Neural cell (in vitro differentiated cells): ENCODE measurements around the gene MLKL. TPM values are rescaled to one million over a fixed set of nuclear protein-coding genes. Genes with fewer than 3 reads are reported as not detected.

Experiments
- H2AFZ ChIP-seq: fragments of 200-600, 300-800 bp; sonication (generic), shearing (Covaris generic); 2 replicates; pipeline ENCODE4 v1.6.0; 2014; ENCODE audit warnings: low read depth, mild to moderate bottlenecking, antibody characterized with exemption, low read length, moderate library complexity
- H3F3A ChIP-seq: fragments of 200-600 bp; shearing (Covaris generic); 2 replicates; pipeline ENCODE4 v1.6.1; 2016; ENCODE audit warnings: mild to moderate bottlenecking, moderate library complexity, mixed read lengths, antibody characterized with exemption, low read length; ENCODE audit not compliant: insufficient read depth, poor library complexity, severe bottlenecking
- H3K27ac ChIP-seq: fragments of 200-600, 300-800 bp; sonication (generic), shearing (Covaris generic); 2 replicates; pipeline ENCODE4 v1.5.1; 2014; ENCODE audit warnings: mild to moderate bottlenecking, low read length, moderate library complexity
- H3K27me3 ChIP-seq: fragments of 300-800, 200-600 bp; sonication (generic), shearing (Covaris generic); 2 replicates; pipeline ENCODE4 v1.6.0; 2014; ENCODE audit warnings: mild to moderate bottlenecking, low read depth, low read length, moderate library complexity; ENCODE audit not compliant: insufficient read depth
- H3K36me3 ChIP-seq: fragments of 300-800, 200-600 bp; sonication (generic), shearing (Covaris generic); 2 replicates; pipeline ENCODE4 v1.5.1; 2014; ENCODE audit warnings: mild to moderate bottlenecking, antibody characterized with exemption, low read length, moderate library complexity; ENCODE audit not compliant: insufficient read depth
- H3K4me2 ChIP-seq: fragments of 300-800, 200-600 bp; sonication (generic), shearing (Covaris generic); 2 replicates; pipeline ENCODE4 v1.6.0; 2014; ENCODE audit warnings: mild to moderate bottlenecking, low read length
- H3K4me3 ChIP-seq: fragments of 300-800, 200-600 bp; sonication (generic), shearing (Covaris generic); 2 replicates; pipeline ENCODE4 v1.5.1; 2014; ENCODE audit warnings: mild to moderate bottlenecking, low read length, moderate library complexity
- H3K79me2 ChIP-seq: fragments of 200-600 bp; shearing (Covaris generic); replicated peaks from 2 replicates; pipeline ENCODE4 v1.6.0; 2014; ENCODE audit warnings: mild to moderate bottlenecking, low read length, moderate library complexity; ENCODE audit not compliant: insufficient read depth
- H3K9ac ChIP-seq: fragments of 300-800, 200-600 bp; sonication (generic), shearing (Covaris generic); 2 replicates; pipeline ENCODE4 v1.6.1; 2016; ENCODE audit warnings: mild to moderate bottlenecking, low read length, mixed read lengths
- H3K9me2 ChIP-seq: fragments of 200-600 bp; shearing (Covaris generic); 2 replicates; pipeline ENCODE4 v1.6.1; 2016; ENCODE audit warnings: mild to moderate bottlenecking, low read length, mixed read lengths; ENCODE audit not compliant: insufficient read depth
- H3K9me3 ChIP-seq: fragments of 200-600, 300-800 bp; sonication (generic), shearing (Covaris generic); 2 replicates; pipeline ENCODE4 v1.6.1; 2016; ENCODE audit warnings: mild to moderate bottlenecking, mixed run types, low read length, moderate library complexity, mixed read lengths
- H4K20me1 ChIP-seq: fragments of 200-600 bp; shearing (Covaris generic); 2 replicates; pipeline ENCODE4 v1.6.1; 2016; ENCODE audit warnings: mild to moderate bottlenecking, mixed run types; ENCODE audit not compliant: insufficient read depth
- CTCF ChIP-seq: fragments of 450-650 bp; IDR thresholded peaks from 2 replicates; pipeline ENCODE4 v1.5.1; 2014; ENCODE audit warnings: antibody characterized with exemption, mild to moderate bottlenecking, moderate library complexity; ENCODE audit not compliant: poor library complexity, severe bottlenecking
- EP300 ChIP-seq: fragments of 450-650 bp; conservative IDR thresholded peaks from 2 replicates; pipeline ENCODE4 v1.6.1; 2014; ENCODE audit warnings: antibody characterized with exemption, mild to moderate bottlenecking, moderate library complexity; ENCODE audit not compliant: poor library complexity, severe bottlenecking
- EZH2 ChIP-seq: fragments of 200-600, 300-800 bp; shearing (Covaris generic), sonication (generic); IDR thresholded peaks from 2 replicates; pipeline ENCODE4 v1.6.1; 2014; ENCODE audit warnings: antibody characterized with exemption, low read length, borderline replicate concordance, mild to moderate bottlenecking; ENCODE audit not compliant: insufficient read depth, poor library complexity, severe bottlenecking
- MXI1 ChIP-seq: fragments of 450-650 bp; conservative IDR thresholded peaks from 2 replicates; pipeline ENCODE4 v1.6.1; 2014; ENCODE audit warnings: antibody characterized with exemption, mild to moderate bottlenecking; ENCODE audit not compliant: poor library complexity, severe bottlenecking
- POLR2AphosphoS5 ChIP-seq: IDR thresholded peaks from 2 replicates; pipeline ENCODE4 v1.6.1; 2012
- RAD21 ChIP-seq: fragments of 450-650 bp; conservative IDR thresholded peaks from 2 replicates; pipeline ENCODE4 v1.6.1; 2014; ENCODE audit warnings: antibody characterized with exemption, mild to moderate bottlenecking, moderate library complexity
- REST ChIP-seq: IDR thresholded peaks from 2 replicates; pipeline ENCODE4 v1.6.1; 2012; ENCODE audit warnings: borderline replicate concordance
- SMC3 ChIP-seq: fragments of 450-650 bp; conservative IDR thresholded peaks from 2 replicates; pipeline ENCODE4 v1.6.1; 2014; ENCODE audit warnings: antibody characterized with exemption, mild to moderate bottlenecking, moderate library complexity; ENCODE audit not compliant: poor library complexity
- TAF1 ChIP-seq: IDR thresholded peaks from 2 replicates; pipeline ENCODE4 v1.6.1; 2012; ENCODE audit warnings: low read depth
- polyA plus RNA-seq: library from polyadenylated mRNA; depleted of rRNA; stranded (reverse); fragments of >200 nt; gene quantifications from 2 replicates; pipeline ENCODE4 v1.2.3, GENCODE V29; 2014

Gene MLKL
- polyA plus RNA-seq, 1 donor from 2014 or later, result not detected

GRCh38 chr16:74625500-74626350 is 74.9 kb downstream of the MLKL start:
- no peak overlapping the region for H3K27ac ChIP-seq
- H3K4me3 ChIP-seq, result no peak overlapping the region
- no peaks in the 10 kb centered on the region for H3K27me3 ChIP-seq
- H3K9me3 ChIP-seq, result no peaks in the 10 kb centered on the region
- H3F3A ChIP-seq, result no peaks in the 10 kb centered on the region
- no peaks in the 10 kb centered on the region for H3K36me3 ChIP-seq
- no peaks in the 10 kb centered on the region for H3K9me2 ChIP-seq
- TF ChIP-seq TAF1 (no peak), RAD21 (no peak), EZH2 (no peak), MXI1 (no peak), POLR2AphosphoS5 (no peak), EP300 (no peak), REST (no peak), SMC3 (no peak), CTCF (no peak)
- H3K9ac ChIP-seq, result no peak overlapping the region
- H3K79me2 ChIP-seq, result no peaks in the 10 kb centered on the region
- no peak overlapping the region for H3K4me2 ChIP-seq
- H4K20me1 ChIP-seq, result no peaks in the 10 kb centered on the region
- H2AFZ ChIP-seq, result no peak overlapping the region

- H3K9me2 ChIP-seq, result no peaks in the 10 kb centered on the region
- H3K27me3 ChIP-seq, result no peaks in the 10 kb centered on the region
- no peaks in the 10 kb centered on the region for H3K79me2 ChIP-seq
- H3F3A ChIP-seq, result no peaks in the 10 kb centered on the region
- H4K20me1 ChIP-seq, result no peaks in the 10 kb centered on the region
- no peak overlapping the region for H3K4me3 ChIP-seq
- no peak overlapping the region for H3K4me2 ChIP-seq
- no peaks in the 10 kb centered on the region for H3K36me3 ChIP-seq
- H3K9me3 ChIP-seq, result no peaks in the 10 kb centered on the region
- H3K9ac ChIP-seq, result no peak overlapping the region
- H3K27ac ChIP-seq, result no peak overlapping the region
- TF ChIP-seq RAD21, result no peak
- TF ChIP-seq EZH2, result no peak
- no peak for TF ChIP-seq POLR2AphosphoS5
- TF ChIP-seq CTCF, result no peak
- no peak for TF ChIP-seq MXI1
- no peak for TF ChIP-seq TAF1
- TF ChIP-seq SMC3, result no peak
- no peak for TF ChIP-seq REST
- TF ChIP-seq EP300, result no peak
- no peak overlapping the region for H2AFZ ChIP-seq
Observed at GRCh38 chr16:74623839-74624235, 76.8 kb downstream of the MLKL start.
